SK-N-SH (cell line): ENCODE measurements around the gene KMT5C. TPM values are rescaled to one million over a fixed set of nuclear protein-coding genes. Genes with fewer than 3 reads are reported as not detected.

Experiments
- CTCF ChIA-PET: fragments of 300-600, 350-600 bp; formaldehyde crosslinking; extraction: SDS; loops from one replicate; lab custom pipeline; 2021; lab: Yijun Ruan, JAX
- POLR2A ChIA-PET: fragments of 350-600 bp; sonication (Branson Sonifier 250); formaldehyde crosslinking; extraction: SDS; loops from one replicate; lab custom pipeline; 2020; ENCODE audit warnings: antibody characterized with exemption, inconsistent platforms; lab: Yijun Ruan, JAX
- DNase-seq: peaks from one replicate; pipeline ENCODE4 v3.0.0; 2012
- H2AFZ ChIP-seq: fragments of 200-600 bp; sonication (generic); 2 replicates; pipeline ENCODE4 v1.8.1; 2016; ENCODE audit warnings: antibody characterized with exemption, mild to moderate bottlenecking, low read depth
- H3F3A ChIP-seq: fragments of 200-600 bp; sonication (generic); replicated peaks from 2 replicates; pipeline ENCODE3; 2016; ENCODE audit warnings: antibody characterized with exemption, mild to moderate bottlenecking; ENCODE audit not compliant: insufficient read depth
- H3K27ac ChIP-seq, 2 experiments: fragments of 200-500 bp in 1 of 2; fragments of 200-600 bp in 1 of 2; sonication (Bioruptor generic) in 1 of 2; sonication (generic), shearing (Covaris generic) in 1 of 2; 2 replicates each; pipeline versions ENCODE4 v1.5.1 to v1.6.1; 2014 to 2016; ENCODE audit warnings: low read depth in 2 of 2, inconsistent platforms in 1 of 2, low read length in 1 of 2, mild to moderate bottlenecking in 1 of 2, mixed read lengths in 1 of 2
- H3K27me3 ChIP-seq: fragments of 200-600 bp; sonication (generic), shearing (Covaris generic); 2 replicates; pipeline ENCODE4 v1.6.1; 2016; ENCODE audit warnings: mixed run types; ENCODE audit not compliant: insufficient read depth
- H3K36me3 ChIP-seq, 2 experiments: fragments of 200-500 bp in 1 of 2; fragments of 200-600 bp in 1 of 2; sonication (Bioruptor generic) in 1 of 2; sonication (generic) in 1 of 2; replicated peaks in 1 of 2; 2 replicates each; pipeline versions ENCODE3 to v1.5.1; 2014 to 2016; ENCODE audit warnings: low read length in 1 of 2, mild to moderate bottlenecking in 1 of 2; ENCODE audit not compliant: insufficient read depth in 2 of 2, control insufficient read depth in 1 of 2
- H3K4me1 ChIP-seq, 2 experiments: fragments of 200-500 bp in 1 of 2; fragments of 200-600 bp in 1 of 2; sonication (Bioruptor generic) in 1 of 2; sonication (generic), shearing (Covaris generic) in 1 of 2; 2 replicates each; pipeline versions ENCODE4 v1.5.1 to v1.6.1; 2014 to 2016; ENCODE audit warnings: low read depth in 1 of 2, low read length in 1 of 2, mixed run types in 1 of 2; ENCODE audit not compliant: insufficient read depth in 2 of 2, control insufficient read depth in 1 of 2
- H3K4me2 ChIP-seq: fragments of 200-600 bp; sonication (generic), shearing (Covaris generic); 2 replicates; pipeline ENCODE4 v1.6.1; 2017; ENCODE audit warnings: mixed run types
- H3K4me3 ChIP-seq, 2 experiments: fragments of 200-500 bp in 1 of 2; fragments of 200-600 bp in 1 of 2; sonication (Bioruptor generic) in 1 of 2; sonication (generic), shearing (Covaris generic) in 1 of 2; 2 replicates each; pipeline versions ENCODE4 v1.5.1 to v1.8.1; 2014 to 2016; ENCODE audit warnings: low read depth in 2 of 2, inconsistent platforms in 1 of 2, low read length in 1 of 2, mild to moderate bottlenecking in 1 of 2, mixed read lengths in 1 of 2, moderate library complexity in 1 of 2
- H3K79me2 ChIP-seq: fragments of 200-600 bp; sonication (generic); 2 replicates; pipeline ENCODE4 v1.8.1; 2017; ENCODE audit warnings: mild to moderate bottlenecking; ENCODE audit not compliant: insufficient read depth
- H3K9ac ChIP-seq: fragments of 200-600 bp; sonication (generic); 2 replicates; pipeline ENCODE4 v1.6.1; 2017; ENCODE audit warnings: mixed run types
- H3K9me2 ChIP-seq: fragments of 200-600 bp; sonication (generic); 2 replicates; pipeline ENCODE4 v1.6.1; 2017; ENCODE audit warnings: mixed run types
- H3K9me3 ChIP-seq: fragments of 200-600 bp; sonication (generic); 2 replicates; pipeline ENCODE4 v1.6.1; 2017; ENCODE audit warnings: mixed run types, mild to moderate bottlenecking, moderate library complexity
- H4K20me1 ChIP-seq: fragments of 200-600 bp; sonication (generic); 2 replicates; pipeline ENCODE4 v1.6.1; 2017; ENCODE audit warnings: mild to moderate bottlenecking, mixed run types; ENCODE audit not compliant: insufficient read depth
- CHD2 ChIP-seq: fragments of 150-350 bp; IDR thresholded peaks from 2 replicates; pipeline ENCODE4 v1.6.1; 2018; ENCODE audit warnings: low read length; ENCODE audit not compliant: partially characterized antibody
- ELF1 ChIP-seq: IDR thresholded peaks from 2 replicates; pipeline ENCODE4 v1.4.0; 2012
- EP300 ChIP-seq, 2 experiments: IDR thresholded peaks; 2 replicates each; pipeline versions ENCODE4 v1.4.0 to v1.6.1; 2012; ENCODE audit warnings: borderline replicate concordance in 1 of 2, low read depth in 1 of 2, low read length in 1 of 2
- EZH2phosphoT487 ChIP-seq: fragments of 200-600 bp; sonication (generic); IDR thresholded peaks from 2 replicates; pipeline ENCODE4 v1.6.1; 2017; ENCODE audit warnings: low read depth, mixed run types, mild to moderate bottlenecking, antibody characterized with exemption, moderate library complexity, borderline replicate concordance
- FOSL2 ChIP-seq: IDR thresholded peaks from 2 replicates; pipeline ENCODE4 v1.4.0; 2012; ENCODE audit warnings: low read depth, mild to moderate bottlenecking, moderate library complexity, borderline replicate concordance
- FOXJ3 ChIP-seq: sonication (generic); formaldehyde crosslinking; IDR thresholded peaks from 2 replicates; pipeline ENCODE4 v1.5.1; 2020; ENCODE audit warnings: mild to moderate bottlenecking, missing genetic modification reagents
- FOXM1 ChIP-seq: IDR thresholded peaks from 2 replicates; pipeline ENCODE4 v1.4.0; 2012; ENCODE audit warnings: low read depth, mild to moderate bottlenecking
- GATA2 ChIP-seq: sonication (generic); formaldehyde crosslinking; IDR thresholded peaks from 2 replicates; pipeline ENCODE4 v1.5.0; 2020; ENCODE audit warnings: mild to moderate bottlenecking, missing genetic modification reagents
- JUND ChIP-seq: IDR thresholded peaks from 2 replicates; pipeline ENCODE4 v1.4.0; 2012
- MEF2A ChIP-seq: IDR thresholded peaks from 2 replicates; pipeline ENCODE4 v1.4.0; 2012; ENCODE audit warnings: low read depth, borderline replicate concordance
- MXI1 ChIP-seq: IDR thresholded peaks from 2 replicates; pipeline ENCODE4 v1.6.1; 2012; ENCODE audit warnings: mild to moderate bottlenecking, low read depth, low read length, improper control_type of control experiment
- NFIC ChIP-seq: IDR thresholded peaks from 2 replicates; pipeline ENCODE4 v1.4.0; 2012; ENCODE audit warnings: borderline replicate concordance
- NRF1 ChIP-seq: IDR thresholded peaks from 2 replicates; pipeline ENCODE4 v1.6.1; 2012; ENCODE audit warnings: low read depth, mild to moderate bottlenecking, low read length
- POLR2AphosphoS5 ChIP-seq: IDR thresholded peaks from 2 replicates; pipeline ENCODE4 v1.6.1; 2012; ENCODE audit warnings: low read depth, low read length
- RAD21 ChIP-seq: IDR thresholded peaks from 2 replicates; pipeline ENCODE4 v1.6.1; 2012; ENCODE audit warnings: mild to moderate bottlenecking, low read length
- RFX5 ChIP-seq: IDR thresholded peaks from 2 replicates; pipeline ENCODE4 v1.6.1; 2012; ENCODE audit warnings: mild to moderate bottlenecking, improper control_type of control experiment, low read length
- SIN3A ChIP-seq: IDR thresholded peaks from 2 replicates; pipeline ENCODE4 v1.6.1; 2012; ENCODE audit warnings: low read depth, mild to moderate bottlenecking, low read length, moderate library complexity, borderline replicate concordance
- SMC3 ChIP-seq: IDR thresholded peaks from 2 replicates; pipeline ENCODE4 v1.6.1; 2012; ENCODE audit warnings: low read depth, low read length, improper control_type of control experiment
- TCF12 ChIP-seq: IDR thresholded peaks from 2 replicates; pipeline ENCODE4 v1.4.0; 2012
- TEAD4 ChIP-seq: IDR thresholded peaks from 2 replicates; pipeline ENCODE4 v1.4.0; 2012; ENCODE audit warnings: mild to moderate bottlenecking, borderline replicate concordance; ENCODE audit not compliant: insufficient read depth
- WGBS: methylation state at CpG from one replicate; pipeline ENCODE4 v1.1.6; 2017; ENCODE audit warnings: low lambda C conversion rate; 5-methylcytosine and 5-hydroxymethylcytosine counted together
- polyA plus RNA-seq, 3 experiments: library from polyadenylated mRNA; depleted of rRNA; stranded (reverse); fragments of >200 nt; gene quantifications; 2 replicates each; pipeline ENCODE4 v1.2.3, GENCODE V29; 2012
- TF ChIP-seq, protein P1 (sequence below): fragments of 150-350 bp; IDR thresholded peaks from 2 replicates; pipeline ENCODE4 v1.6.1; 2017; ENCODE audit warnings: antibody characterized with exemption, low read length, low read depth, borderline replicate concordance
- TF ChIP-seq, protein P2 (sequence below): IDR thresholded peaks from 2 replicates; pipeline ENCODE4 v1.4.0; 2012; ENCODE audit warnings: low read depth, borderline replicate concordance
- TF ChIP-seq, protein P3 (sequence below): IDR thresholded peaks from 2 replicates; pipeline ENCODE4 v1.4.0; 2012; ENCODE audit warnings: low read depth
- TF ChIP-seq, protein P4 (sequence below): IDR thresholded peaks from 2 replicates; pipeline ENCODE4 v1.4.0; 2012; ENCODE audit warnings: low read depth, borderline replicate concordance
- TF ChIP-seq, protein P5 (sequence below): IDR thresholded peaks from 2 replicates; pipeline ENCODE4; 2012

Gene KMT5C
- polyA plus RNA-seq, 1 of the 3 experiments (the other 2 are of a cell fraction) = 14.0 TPM

DNA sequence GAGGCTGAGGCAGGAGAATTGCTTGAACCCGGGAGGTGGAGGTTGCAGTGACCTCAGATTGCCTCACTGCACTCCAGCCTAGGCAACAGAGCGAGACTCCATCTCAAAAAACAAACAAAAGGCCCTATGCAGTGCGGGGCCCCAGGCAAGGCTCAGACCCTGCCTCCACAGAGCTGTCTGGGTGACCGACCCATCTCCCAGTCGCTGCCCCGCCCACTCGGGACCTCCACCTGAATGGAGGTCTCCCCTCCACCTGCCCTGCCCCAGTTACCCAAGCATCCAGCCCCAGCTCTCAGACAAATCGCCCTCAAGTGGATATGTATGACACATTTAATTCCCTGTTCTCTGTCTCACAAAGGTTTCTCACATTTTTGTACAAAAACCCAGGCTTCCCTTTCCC lies 25.6 kb downstream of the KMT5C start:
- H3K9me3 ChIP-seq = no peaks in the 10 kb centered on the region
- no peak overlapping the region for H3K4me3 ChIP-seq
- H3K27ac ChIP-seq = no peak overlapping the region
- POLR2A ChIA-PET = no interaction called here
- H3F3A ChIP-seq = peaks cover 8% of the 10 kb centered on the region
- no peaks in the 10 kb centered on the region for H3K9me2 ChIP-seq
- peaks cover 0 to 4% of the 10 kb centered on the region in 2 experiments for H3K36me3 ChIP-seq
- no peak for DNase-seq
- CTCF ChIA-PET = no interaction called here
- 95% methylated on average over 5 of the region's 8 CpGs for WGBS
- H2AFZ ChIP-seq = no peak overlapping the region
- no peak overlapping the region for H3K9ac ChIP-seq
- no peaks in the 10 kb centered on the region for H4K20me1 ChIP-seq
- H3K4me1 ChIP-seq = peaks cover 0 to 13% of the 10 kb centered on the region in 2 experiments; a peak in 1 of 4 replicates
- peaks cover 14% of the 10 kb centered on the region for H3K79me2 ChIP-seq
- H3K27me3 ChIP-seq = no peaks in the 10 kb centered on the region
- TF ChIP-seq ELF1 (no peak), CHD2 (no peak), MXI1 (no peak), EZH2phosphoT487 (no peak), TEAD4 (no peak), FOSL2 (no peak), NFIC (no peak), SIN3A (no peak), MEF2A (no peak), RFX5 (no peak)
- TF ChIP-seq, protein P1, sequence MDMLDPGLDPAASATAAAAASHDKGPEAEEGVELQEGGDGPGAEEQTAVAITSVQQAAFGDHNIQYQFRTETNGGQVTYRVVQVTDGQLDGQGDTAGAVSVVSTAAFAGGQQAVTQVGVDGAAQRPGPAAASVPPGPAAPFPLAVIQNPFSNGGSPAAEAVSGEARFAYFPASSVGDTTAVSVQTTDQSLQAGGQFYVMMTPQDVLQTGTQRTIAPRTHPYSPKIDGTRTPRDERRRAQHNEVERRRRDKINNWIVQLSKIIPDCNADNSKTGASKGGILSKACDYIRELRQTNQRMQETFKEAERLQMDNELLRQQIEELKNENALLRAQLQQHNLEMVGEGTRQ = no peak
- TF ChIP-seq, protein P2, sequence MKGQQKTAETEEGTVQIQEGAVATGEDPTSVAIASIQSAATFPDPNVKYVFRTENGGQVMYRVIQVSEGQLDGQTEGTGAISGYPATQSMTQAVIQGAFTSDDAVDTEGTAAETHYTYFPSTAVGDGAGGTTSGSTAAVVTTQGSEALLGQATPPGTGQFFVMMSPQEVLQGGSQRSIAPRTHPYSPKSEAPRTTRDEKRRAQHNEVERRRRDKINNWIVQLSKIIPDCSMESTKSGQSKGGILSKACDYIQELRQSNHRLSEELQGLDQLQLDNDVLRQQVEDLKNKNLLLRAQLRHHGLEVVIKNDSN = no peak
- TF ChIP-seq, protein P3, sequence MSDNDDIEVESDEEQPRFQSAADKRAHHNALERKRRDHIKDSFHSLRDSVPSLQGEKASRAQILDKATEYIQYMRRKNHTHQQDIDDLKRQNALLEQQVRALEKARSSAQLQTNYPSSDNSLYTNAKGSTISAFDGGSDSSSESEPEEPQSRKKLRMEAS = no peak
- TF ChIP-seq, protein P4, sequence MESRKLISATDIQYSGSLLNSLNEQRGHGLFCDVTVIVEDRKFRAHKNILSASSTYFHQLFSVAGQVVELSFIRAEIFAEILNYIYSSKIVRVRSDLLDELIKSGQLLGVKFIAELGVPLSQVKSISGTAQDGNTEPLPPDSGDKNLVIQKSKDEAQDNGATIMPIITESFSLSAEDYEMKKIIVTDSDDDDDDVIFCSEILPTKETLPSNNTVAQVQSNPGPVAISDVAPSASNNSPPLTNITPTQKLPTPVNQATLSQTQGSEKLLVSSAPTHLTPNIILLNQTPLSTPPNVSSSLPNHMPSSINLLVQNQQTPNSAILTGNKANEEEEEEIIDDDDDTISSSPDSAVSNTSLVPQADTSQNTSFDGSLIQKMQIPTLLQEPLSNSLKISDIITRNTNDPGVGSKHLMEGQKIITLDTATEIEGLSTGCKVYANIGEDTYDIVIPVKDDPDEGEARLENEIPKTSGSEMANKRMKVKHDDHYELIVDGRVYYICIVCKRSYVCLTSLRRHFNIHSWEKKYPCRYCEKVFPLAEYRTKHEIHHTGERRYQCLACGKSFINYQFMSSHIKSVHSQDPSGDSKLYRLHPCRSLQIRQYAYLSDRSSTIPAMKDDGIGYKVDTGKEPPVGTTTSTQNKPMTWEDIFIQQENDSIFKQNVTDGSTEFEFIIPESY = no peak
- TF ChIP-seq, all 33 proteins: peak for 0
- no peak overlapping the region for H3K4me2 ChIP-seq

DNA sequence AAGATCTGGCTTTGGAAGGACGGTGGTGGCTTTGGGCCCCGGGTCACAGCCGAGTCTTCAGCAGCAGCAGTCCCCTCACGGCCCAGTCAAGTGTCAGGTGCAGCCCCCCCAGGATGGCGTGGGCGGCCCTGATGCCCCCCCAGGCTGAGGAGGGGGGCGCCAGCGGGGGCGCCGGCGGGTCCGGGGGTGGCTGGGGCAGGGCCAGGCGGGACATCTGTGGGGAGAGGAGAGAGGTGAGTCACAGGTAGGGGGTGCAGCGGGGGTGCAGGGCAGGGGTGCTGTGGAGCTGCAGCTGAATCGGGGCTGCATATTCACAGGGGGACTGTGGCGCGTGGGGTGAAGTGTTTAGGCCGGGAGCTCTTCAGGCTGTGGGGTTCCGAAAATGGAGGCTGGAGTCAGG lies 26.3 kb downstream of the KMT5C start:
- Histone ChIP-seq H3K9ac (no peak overlapping the region), H3K9me3 (no peaks in the 10 kb centered on the region), H3K4me3 (no peak overlapping the region), H4K20me1 (no peaks in the 10 kb centered on the region), H3F3A (peaks cover 13% of the 10 kb centered on the region), H3K9me2 (no peaks in the 10 kb centered on the region), H3K79me2 (peaks cover 14% of the 10 kb centered on the region), H2AFZ (no peak overlapping the region), H3K36me3 (peaks cover 0 to 4% of the 10 kb centered on the region in 2 experiments), H3K4me1 (peaks cover 5 to 13% of the 10 kb centered on the region in 2 experiments; a peak in 1 of 4 replicates), H3K4me2 (no peak overlapping the region), H3K27ac (no peak overlapping the region), H3K27me3 (no peaks in the 10 kb centered on the region)
- ChIA-PET CTCF (no interaction called here), POLR2A (no interaction called here)
- WGBS = 98% methylated on average over 10 of the region's 19 CpGs
- no peak for DNase-seq
- no peak for TF ChIP-seq FOXM1
- TF ChIP-seq SMC3 = no peak
- TF ChIP-seq ELF1 = no peak
- TF ChIP-seq NFIC = no peak
- TF ChIP-seq RAD21 = no peak
- no peak for TF ChIP-seq EZH2phosphoT487
- no peak for TF ChIP-seq EP300 (IDR thresholded peaks at IDR 0.05; ENCODE audit: borderline replicate concordance in 1 of 2, low read depth in 1 of 2, low read length in 1 of 2)
- TF ChIP-seq GATA2 (CRISPR knock-in tag) = no peak
- no peak for TF ChIP-seq MXI1
- no peak for TF ChIP-seq FOXJ3 (CRISPR knock-in tag)
- no peak for TF ChIP-seq POLR2AphosphoS5
- no peak for TF ChIP-seq NRF1
- TF ChIP-seq TCF12 = no peak
- no peak for TF ChIP-seq TEAD4
- no peak for TF ChIP-seq JUND
- TF ChIP-seq, protein P5, sequence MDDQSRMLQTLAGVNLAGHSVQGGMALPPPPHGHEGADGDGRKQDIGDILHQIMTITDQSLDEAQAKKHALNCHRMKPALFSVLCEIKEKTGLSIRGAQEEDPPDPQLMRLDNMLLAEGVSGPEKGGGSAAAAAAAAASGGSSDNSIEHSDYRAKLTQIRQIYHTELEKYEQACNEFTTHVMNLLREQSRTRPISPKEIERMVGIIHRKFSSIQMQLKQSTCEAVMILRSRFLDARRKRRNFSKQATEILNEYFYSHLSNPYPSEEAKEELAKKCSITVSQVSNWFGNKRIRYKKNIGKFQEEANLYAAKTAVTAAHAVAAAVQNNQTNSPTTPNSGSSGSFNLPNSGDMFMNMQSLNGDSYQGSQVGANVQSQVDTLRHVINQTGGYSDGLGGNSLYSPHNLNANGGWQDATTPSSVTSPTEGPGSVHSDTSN = no peak
